HCT116 (cell line): ENCODE results near the gene PLG.

Experiments
- EGR1 ChIP-seq: IDR thresholded peaks from 2 replicates; pipeline ENCODE4 v1.6.1; 2012; ENCODE audit warnings: low read depth
- EZH2 ChIP-seq: fragments of 200-600 bp; sonication (generic); IDR thresholded peaks from 2 replicates; pipeline ENCODE4 v1.6.1; 2017; ENCODE audit warnings: antibody characterized with exemption, mixed run types
- POLR2A ChIP-seq: IDR thresholded peaks from 2 replicates; pipeline ENCODE4 v1.7.0; 2011; ENCODE audit warnings: borderline replicate concordance; ENCODE audit not compliant: insufficient read depth, insufficient read length; ENCODE audit errors: extremely low read depth
- SIN3A ChIP-seq: IDR thresholded peaks from 2 replicates; pipeline ENCODE4 v1.6.1; 2012; ENCODE audit warnings: low read depth
- TF ChIP-seq, protein P1 (sequence below): IDR thresholded peaks from 2 replicates; pipeline ENCODE4 v1.6.1; 2012
- TF ChIP-seq, protein P2 (sequence below), 3 experiments: fragments of 200-600 bp in 1 of 3; sonication (generic) in 1 of 3; IDR thresholded peaks in 2 of 3; conservative IDR thresholded peaks in 1 of 3; 2 replicates each; pipeline ENCODE4 v1.5.1; 2012 to 2017; ENCODE audit warnings: low read depth in 2 of 3, low read length in 2 of 3, antibody characterized with exemption in 1 of 3, borderline replicate concordance in 1 of 3, control low read depth in 1 of 3, mild to moderate bottlenecking in 1 of 3, mixed read lengths in 1 of 3, mixed run types in 1 of 3, moderate library complexity in 1 of 3; ENCODE audit not compliant: insufficient read depth in 1 of 3

DNA sequence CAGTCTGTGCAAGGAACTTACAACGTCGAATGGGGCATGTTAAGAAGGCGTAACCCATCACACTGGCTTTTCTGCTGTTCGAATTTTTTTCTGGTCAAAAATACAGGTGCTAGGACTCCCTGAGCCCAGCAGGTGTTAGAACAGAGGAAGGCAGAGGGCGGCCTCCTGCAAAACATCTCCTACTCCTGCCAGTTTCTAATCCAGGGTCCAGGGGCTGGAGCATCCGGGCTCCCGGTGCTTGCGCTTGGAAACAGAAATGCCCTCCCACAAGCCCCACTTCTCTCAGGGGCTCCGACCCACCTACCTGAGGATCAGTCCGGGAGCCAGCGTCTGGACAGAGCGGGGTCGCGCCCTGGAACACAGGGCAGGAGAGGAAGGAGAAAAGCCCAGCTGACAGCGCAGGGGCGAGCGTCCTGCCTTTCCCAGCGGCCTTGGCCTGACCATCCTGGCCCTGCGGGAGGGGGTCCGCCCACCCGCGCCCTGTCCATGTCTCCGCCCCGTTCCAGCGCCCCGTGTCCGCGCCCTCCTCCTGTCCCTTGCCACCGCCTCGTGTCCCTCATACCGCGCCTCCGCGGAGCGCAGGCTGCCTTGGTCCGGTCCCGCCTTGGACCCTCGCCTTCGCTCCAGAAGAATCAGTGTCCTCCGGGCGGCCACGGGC is 23.2 kb upstream of the PLG start:
- TF ChIP-seq POLR2A (no peak), EZH2 (no peak), EGR1 (no peak), SIN3A (no peak)
- TF ChIP-seq, protein P1, sequence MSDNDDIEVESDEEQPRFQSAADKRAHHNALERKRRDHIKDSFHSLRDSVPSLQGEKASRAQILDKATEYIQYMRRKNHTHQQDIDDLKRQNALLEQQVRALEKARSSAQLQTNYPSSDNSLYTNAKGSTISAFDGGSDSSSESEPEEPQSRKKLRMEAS, result no peak
- TF ChIP-seq, protein P2, sequence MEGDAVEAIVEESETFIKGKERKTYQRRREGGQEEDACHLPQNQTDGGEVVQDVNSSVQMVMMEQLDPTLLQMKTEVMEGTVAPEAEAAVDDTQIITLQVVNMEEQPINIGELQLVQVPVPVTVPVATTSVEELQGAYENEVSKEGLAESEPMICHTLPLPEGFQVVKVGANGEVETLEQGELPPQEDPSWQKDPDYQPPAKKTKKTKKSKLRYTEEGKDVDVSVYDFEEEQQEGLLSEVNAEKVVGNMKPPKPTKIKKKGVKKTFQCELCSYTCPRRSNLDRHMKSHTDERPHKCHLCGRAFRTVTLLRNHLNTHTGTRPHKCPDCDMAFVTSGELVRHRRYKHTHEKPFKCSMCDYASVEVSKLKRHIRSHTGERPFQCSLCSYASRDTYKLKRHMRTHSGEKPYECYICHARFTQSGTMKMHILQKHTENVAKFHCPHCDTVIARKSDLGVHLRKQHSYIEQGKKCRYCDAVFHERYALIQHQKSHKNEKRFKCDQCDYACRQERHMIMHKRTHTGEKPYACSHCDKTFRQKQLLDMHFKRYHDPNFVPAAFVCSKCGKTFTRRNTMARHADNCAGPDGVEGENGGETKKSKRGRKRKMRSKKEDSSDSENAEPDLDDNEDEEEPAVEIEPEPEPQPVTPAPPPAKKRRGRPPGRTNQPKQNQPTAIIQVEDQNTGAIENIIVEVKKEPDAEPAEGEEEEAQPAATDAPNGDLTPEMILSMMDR (IDR thresholded peaks at IDR 0.05 in 2 of 3, conservative IDR thresholded peaks at IDR 0.05 in 1 of 3; ENCODE audit: borderline replicate concordance in 1 of 3, insufficient read depth in 1 of 3, low read depth in 2 of 3, low read length in 2 of 3), result no peak
